Esophagus muscularis mucosa (tissue), 4 donors: ENCODE measurements around the gene CYS1.

Experiments
- CTCF ChIP-seq, 3 experiments: fragments of 200-600 bp in 2 of 3; fragments of 450-650 bp in 1 of 3; sonication (generic) in 2 of 3; IDR thresholded peaks; one replicate each; pipeline ENCODE4 v1.5.1; 2017 to 2019; ENCODE audit warnings: antibody characterized with exemption in 3 of 3, mild to moderate bottlenecking in 2 of 3, moderate library complexity in 1 of 3
- EP300 ChIP-seq: sonication (generic); formaldehyde crosslinking; IDR thresholded peaks from one replicate; pipeline ENCODE4 v1.6.1; 2017; ENCODE audit warnings: antibody characterized with exemption
- POLR2A ChIP-seq: fragments of 450-650 bp; IDR thresholded peaks from one replicate; pipeline ENCODE4 v1.6.1; 2017; ENCODE audit warnings: antibody characterized with exemption, moderate library complexity, mild to moderate bottlenecking, low read depth
- POLR2AphosphoS5 ChIP-seq, 2 donors: sonication (generic); formaldehyde crosslinking; IDR thresholded peaks; one replicate each; pipeline ENCODE4 v1.6.1; 2017; ENCODE audit warnings: antibody characterized with exemption in 2 of 2

GRCh38 chr2:10031886-10032745 is 48.1 kb downstream of the CYS1 start:
- no peak for TF ChIP-seq EP300
- TF ChIP-seq CTCF (IDR thresholded peaks at IDR 0.05), result no peak
- TF ChIP-seq POLR2A, result no peak
- TF ChIP-seq POLR2AphosphoS5 (IDR thresholded peaks at IDR 0.05), result no peak
